K562 (cell line): ENCODE results near the gene R3HDM2. TPM values are rescaled to one million over a fixed set of nuclear protein-coding genes. Genes with fewer than 3 reads are reported as not detected.
A peak's percentile ranks its signal among the peaks of the same experiment; 100 is the strongest.

Experiments
- BRD9 ChIP-seq: fragments of 450-650 bp; IDR thresholded peaks from 2 replicates; pipeline ENCODE4 v1.6.1; 2018; ENCODE audit warnings: low read depth; ENCODE audit not compliant: partially characterized antibody
- CHD2 ChIP-seq: IDR thresholded peaks from 2 replicates; pipeline ENCODE4 v1.6.1; 2011; ENCODE audit warnings: low read depth, low read length
- GTF2E2 ChIP-seq: fragments of 200-800 bp; sonication (Bioruptor generic); IDR thresholded peaks from 2 replicates; pipeline ENCODE4 v1.6.1; 2016; ENCODE audit warnings: missing genetic modification characterization, missing compliant biosample characterization
- JUNB ChIP-seq: fragments of 450-650 bp; formaldehyde crosslinking; conservative IDR thresholded peaks from 2 replicates; pipeline ENCODE4 v1.4.0; 2020; ENCODE audit warnings: mild to moderate bottlenecking
- NFRKB ChIP-seq: fragments of 450-650 bp; IDR thresholded peaks from 2 replicates; pipeline ENCODE4 v1.6.1; 2016; ENCODE audit warnings: low read depth
- RHOXF2B ChIP-seq: fragments of 250-450 bp; sonication (Bioruptor Pico); conservative IDR thresholded peaks from 2 replicates; pipeline ENCODE4 v1.5.1; 2021
- SMAD1 ChIP-seq: fragments of 150-350 bp; IDR thresholded peaks from 2 replicates; pipeline ENCODE4 v1.6.1; 2014; ENCODE audit warnings: low read length, low read depth; ENCODE audit not compliant: partially characterized antibody
- SMARCC2 ChIP-seq: fragments of 450-650 bp; IDR thresholded peaks from 2 replicates; pipeline ENCODE4 v1.6.1; 2017; ENCODE audit warnings: antibody characterized with exemption, moderate library complexity, mild to moderate bottlenecking, low read depth
- TOE1 ChIP-seq, 2 experiments: fragments of 450-650 bp in 1 of 2; sonication (generic) in 1 of 2; formaldehyde crosslinking in 1 of 2; IDR thresholded peaks; 2 replicates each; pipeline versions ENCODE4 v1.7.1 to v1.8.0; 2016 to 2022; ENCODE audit warnings: borderline replicate concordance in 2 of 2, mild to moderate bottlenecking in 2 of 2, antibody characterized with exemption in 1 of 2, inconsistent platforms in 1 of 2, low read depth in 1 of 2, missing genetic modification reagents in 1 of 2, moderate library complexity in 1 of 2
- ZNF699 ChIP-seq: fragments of 250-450 bp; sonication (Bioruptor Pico); IDR thresholded peaks from 2 replicates; pipeline ENCODE4 v1.8.0; 2021; ENCODE audit warnings: mild to moderate bottlenecking, moderate library complexity; ENCODE audit not compliant: insufficient replicate concordance
- ZNF830 ChIP-seq: fragments of 250-450 bp; sonication (Bioruptor Pico); IDR thresholded peaks from 2 replicates; pipeline ENCODE4 v1.5.0; 2021; ENCODE audit warnings: mild to moderate bottlenecking
- polyA plus RNA-seq, 8 experiments: library from polyadenylated mRNA; depleted of rRNA in 4 of 8; stranded (reverse) in 5 of 8; unstranded in 3 of 8; fragments of >200 nt; fragmentation: Nextera tagmentation in 2 of 8; fragmentation: Illumina TruSeq in 1 of 8; extraction: Ambion mirVana in 2 of 8; extraction: Trizol in 1 of 8; gene quantifications; 2 replicates each; pipeline versions ENCODE4 v1.2.1 to v1.2.3, GENCODE V29; 2011 to 2014; ENCODE audit warnings: inconsistent platforms in 1 of 8, missing spikeins in 1 of 8
- total RNA-seq, 7 experiments: library from RNA; depleted of rRNA in 6 of 7; stranded (reverse); fragments of >200 nt in 6 of 7; fragmentation: Illumina TruSeq in 2 of 7; extraction: Trizol in 2 of 7; gene quantifications; 2 replicates each; pipeline versions ENCODE4 v1.2.1 to v1.2.3, GENCODE V29; 2011 to 2021; ENCODE audit warnings: low replicate concordance in 1 of 7
- TF ChIP-seq, protein P1 (sequence below): fragments of 250-450 bp; sonication (Bioruptor Pico); IDR thresholded peaks from 2 replicates; pipeline ENCODE4 v1.5.0; 2021
- TF ChIP-seq, protein P2 (sequence below): fragments of 450-650 bp; IDR thresholded peaks from 2 replicates; pipeline ENCODE4 v1.6.1; 2016; ENCODE audit warnings: low read depth
- TF ChIP-seq, protein P3 (sequence below): fragments of 450-650 bp; IDR thresholded peaks from 2 replicates; pipeline ENCODE4 v1.6.1; 2018; ENCODE audit not compliant: partially characterized antibody

The R3HDM2 gene
- total and polyA plus RNA-seq, 9 of the 15 experiments (the other 6 are each of a cell fraction or from before 2014, with no cell fraction given) = 3.3 to 18.8 (median 9.0) TPM

DNA sequence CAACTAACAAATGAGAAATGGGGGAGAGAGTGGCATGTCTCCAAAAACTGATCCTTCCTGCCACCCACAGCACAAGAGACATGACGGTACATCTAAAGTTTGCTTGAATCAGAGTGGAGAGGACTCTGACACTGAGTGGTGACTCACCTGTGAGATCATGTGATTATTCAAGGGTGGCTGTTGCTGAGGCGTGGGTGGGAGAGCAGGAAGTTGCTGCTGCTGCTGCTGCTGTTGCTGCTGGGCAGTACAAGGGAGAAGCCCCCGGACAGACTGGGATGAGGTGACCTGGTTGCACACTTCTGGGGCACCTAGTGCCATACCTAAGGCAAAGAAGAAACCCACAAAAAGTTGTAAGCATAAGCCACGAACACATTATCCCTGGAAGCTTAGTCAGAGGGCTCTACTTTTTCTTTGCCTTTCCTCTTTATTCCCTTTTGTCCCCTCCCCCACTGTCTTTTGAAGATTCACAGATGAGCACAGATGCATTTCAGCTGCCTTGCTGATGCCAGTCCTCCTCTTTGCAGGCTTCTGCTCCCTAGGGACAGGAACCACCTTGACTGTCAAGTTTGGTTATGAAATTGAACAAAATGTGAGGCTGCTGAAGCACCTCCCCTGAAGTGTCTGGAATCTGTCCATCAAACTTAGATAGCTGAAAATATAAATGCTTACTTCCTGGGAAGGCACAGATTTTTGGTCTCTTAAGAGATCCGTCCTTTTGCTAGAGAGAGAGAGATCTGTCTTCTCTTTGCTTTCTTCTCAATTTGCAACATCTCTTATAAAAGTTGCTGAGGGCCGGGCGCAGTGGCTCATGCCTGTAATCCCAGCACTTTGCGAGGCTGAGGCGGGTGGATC lies 150.4 kb downstream of the R3HDM2 start (continued):
- TF ChIP-seq SMAD1 (no peak), RHOXF2B (CRISPR knock-in tag) (no peak), SMARCC2 (peak; percentile 43; the same call in 1 of the 2 replicates), BRD9 (no peak), JUNB (CRISPR knock-in tag) (0 out of 2 replicates have a peak, but pooled peaks have one; percentile 36), CHD2 (no peak), NFRKB (no peak), GTF2E2 (tag) (no peak), TOE1 (IDR thresholded peaks at IDR 0.05; ENCODE audit: borderline replicate concordance) (peak; percentile 96), TOE1 (CRISPR knock-in tag; IDR thresholded peaks at IDR 0.05; ENCODE audit: borderline replicate concordance, low read depth) (no peak), ZNF830 (no peak), ZNF699 (CRISPR knock-in tag) (no peak)
- TF ChIP-seq, protein P1, sequence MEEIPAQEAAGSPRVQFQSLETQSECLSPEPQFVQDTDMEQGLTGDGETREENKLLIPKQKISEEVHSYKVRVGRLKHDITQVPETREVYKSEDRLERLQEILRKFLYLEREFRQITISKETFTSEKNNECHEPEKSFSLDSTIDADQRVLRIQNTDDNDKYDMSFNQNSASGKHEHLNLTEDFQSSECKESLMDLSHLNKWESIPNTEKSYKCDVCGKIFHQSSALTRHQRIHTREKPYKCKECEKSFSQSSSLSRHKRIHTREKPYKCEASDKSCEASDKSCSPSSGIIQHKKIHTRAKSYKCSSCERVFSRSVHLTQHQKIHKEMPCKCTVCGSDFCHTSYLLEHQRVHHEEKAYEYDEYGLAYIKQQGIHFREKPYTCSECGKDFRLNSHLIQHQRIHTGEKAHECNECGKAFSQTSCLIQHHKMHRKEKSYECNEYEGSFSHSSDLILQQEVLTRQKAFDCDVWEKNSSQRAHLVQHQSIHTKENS = no peak
- TF ChIP-seq, protein P2, sequence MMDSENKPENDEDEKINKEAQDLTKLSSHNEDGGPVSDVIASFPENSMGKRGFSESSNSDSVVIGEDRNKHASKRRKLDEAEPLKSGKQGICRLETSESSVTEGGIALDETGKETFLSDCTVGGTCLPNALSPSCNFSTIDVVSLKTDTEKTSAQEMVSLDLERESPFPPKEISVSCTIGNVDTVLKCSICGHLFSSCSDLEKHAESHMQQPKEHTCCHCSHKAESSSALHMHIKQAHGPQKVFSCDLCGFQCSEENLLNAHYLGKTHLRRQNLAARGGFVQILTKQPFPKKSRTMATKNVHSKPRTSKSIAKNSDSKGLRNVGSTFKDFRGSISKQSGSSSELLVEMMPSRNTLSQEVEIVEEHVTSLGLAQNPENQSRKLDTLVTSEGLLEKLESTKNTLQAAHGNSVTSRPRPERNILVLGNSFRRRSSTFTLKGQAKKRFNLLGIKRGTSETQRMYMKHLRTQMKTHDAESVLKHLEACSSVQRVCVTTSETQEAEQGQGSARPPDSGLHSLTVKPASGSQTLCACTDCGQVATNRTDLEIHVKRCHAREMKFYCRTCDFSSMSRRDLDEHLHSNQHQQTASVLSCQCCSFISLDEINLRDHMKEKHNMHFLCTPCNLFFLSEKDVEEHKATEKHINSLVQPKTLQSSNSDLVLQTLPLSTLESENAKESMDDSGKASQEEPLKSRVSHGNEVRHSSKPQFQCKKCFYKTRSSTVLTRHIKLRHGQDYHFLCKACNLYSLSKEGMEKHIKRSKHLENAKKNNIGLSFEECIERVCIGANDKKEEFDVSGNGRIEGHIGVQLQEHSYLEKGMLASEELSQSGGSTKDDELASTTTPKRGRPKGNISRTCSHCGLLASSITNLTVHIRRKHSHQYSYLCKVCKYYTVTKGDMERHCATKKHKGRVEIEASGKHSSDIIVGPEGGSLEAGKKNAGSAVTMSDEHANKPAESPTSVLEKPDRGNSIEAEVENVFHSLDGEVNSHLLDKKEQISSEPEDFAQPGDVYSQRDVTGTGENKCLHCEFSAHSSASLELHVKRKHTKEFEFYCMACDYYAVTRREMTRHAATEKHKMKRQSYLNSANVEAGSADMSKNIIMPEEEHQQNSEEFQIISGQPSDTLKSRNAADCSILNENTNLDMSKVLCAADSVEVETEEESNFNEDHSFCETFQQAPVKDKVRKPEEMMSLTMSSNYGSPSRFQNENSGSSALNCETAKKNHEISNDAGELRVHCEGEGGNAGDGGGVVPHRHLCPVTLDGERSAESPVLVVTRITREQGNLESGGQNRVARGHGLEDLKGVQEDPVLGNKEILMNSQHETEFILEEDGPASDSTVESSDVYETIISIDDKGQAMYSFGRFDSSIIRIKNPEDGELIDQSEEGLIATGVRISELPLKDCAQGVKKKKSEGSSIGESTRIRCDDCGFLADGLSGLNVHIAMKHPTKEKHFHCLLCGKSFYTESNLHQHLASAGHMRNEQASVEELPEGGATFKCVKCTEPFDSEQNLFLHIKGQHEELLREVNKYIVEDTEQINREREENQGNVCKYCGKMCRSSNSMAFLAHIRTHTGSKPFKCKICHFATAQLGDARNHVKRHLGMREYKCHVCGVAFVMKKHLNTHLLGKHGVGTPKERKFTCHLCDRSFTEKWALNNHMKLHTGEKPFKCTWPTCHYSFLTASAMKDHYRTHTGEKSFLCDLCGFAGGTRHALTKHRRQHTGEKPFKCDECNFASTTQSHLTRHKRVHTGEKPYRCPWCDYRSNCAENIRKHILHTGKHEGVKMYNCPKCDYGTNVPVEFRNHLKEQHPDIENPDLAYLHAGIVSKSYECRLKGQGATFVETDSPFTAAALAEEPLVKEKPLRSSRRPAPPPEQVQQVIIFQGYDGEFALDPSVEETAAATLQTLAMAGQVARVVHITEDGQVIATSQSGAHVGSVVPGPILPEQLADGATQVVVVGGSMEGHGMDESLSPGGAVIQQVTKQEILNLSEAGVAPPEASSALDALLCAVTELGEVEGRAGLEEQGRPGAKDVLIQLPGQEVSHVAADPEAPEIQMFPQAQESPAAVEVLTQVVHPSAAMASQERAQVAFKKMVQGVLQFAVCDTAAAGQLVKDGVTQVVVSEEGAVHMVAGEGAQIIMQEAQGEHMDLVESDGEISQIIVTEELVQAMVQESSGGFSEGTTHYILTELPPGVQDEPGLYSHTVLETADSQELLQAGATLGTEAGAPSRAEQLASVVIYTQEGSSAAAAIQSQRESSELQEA = peak; percentile 50; the same call in 1 of the 2 replicates
- TF ChIP-seq, protein P3, sequence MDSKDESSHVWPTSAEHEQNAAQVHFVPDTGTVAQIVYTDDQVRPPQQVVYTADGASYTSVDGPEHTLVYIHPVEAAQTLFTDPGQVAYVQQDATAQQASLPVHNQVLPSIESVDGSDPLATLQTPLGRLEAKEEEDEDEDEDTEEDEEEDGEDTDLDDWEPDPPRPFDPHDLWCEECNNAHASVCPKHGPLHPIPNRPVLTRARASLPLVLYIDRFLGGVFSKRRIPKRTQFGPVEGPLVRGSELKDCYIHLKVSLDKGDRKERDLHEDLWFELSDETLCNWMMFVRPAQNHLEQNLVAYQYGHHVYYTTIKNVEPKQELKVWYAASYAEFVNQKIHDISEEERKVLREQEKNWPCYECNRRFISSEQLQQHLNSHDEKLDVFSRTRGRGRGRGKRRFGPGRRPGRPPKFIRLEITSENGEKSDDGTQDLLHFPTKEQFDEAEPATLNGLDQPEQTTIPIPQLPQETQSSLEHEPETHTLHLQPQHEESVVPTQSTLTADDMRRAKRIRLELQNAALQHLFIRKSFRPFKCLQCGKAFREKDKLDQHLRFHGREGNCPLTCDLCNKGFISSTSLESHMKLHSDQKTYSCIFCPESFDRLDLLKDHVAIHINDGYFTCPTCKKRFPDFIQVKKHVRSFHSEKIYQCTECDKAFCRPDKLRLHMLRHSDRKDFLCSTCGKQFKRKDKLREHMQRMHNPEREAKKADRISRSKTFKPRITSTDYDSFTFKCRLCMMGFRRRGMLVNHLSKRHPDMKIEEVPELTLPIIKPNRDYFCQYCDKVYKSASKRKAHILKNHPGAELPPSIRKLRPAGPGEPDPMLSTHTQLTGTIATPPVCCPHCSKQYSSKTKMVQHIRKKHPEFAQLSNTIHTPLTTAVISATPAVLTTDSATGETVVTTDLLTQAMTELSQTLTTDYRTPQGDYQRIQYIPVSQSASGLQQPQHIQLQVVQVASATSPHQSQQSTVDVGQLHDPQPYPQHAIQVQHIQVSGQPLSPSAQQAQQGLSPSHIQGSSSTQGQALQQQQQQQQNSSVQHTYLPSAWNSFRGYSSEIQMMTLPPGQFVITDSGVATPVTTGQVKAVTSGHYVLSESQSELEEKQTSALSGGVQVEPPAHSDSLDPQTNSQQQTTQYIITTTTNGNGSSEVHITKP = no peak
